ENCODE results near the gene DXO. TPM values are rescaled to one million over a fixed set of nuclear protein-coding genes. Genes with fewer than 3 reads are reported as not detected.

DXO gene
- total and polyA plus RNA-seq, 2 of the 13 experiments (the other 11 are each of a cell fraction or from before 2014, with no cell fraction given) = 18.6 to 26.2 TPM

- TF ChIP-seq ZNF318 (CRISPR knock-in tag; IDR thresholded peaks at IDR 0.05) (no peak), ARNTL (CRISPR knock-in tag; IDR thresholded peaks at IDR 0.05) (no peak), ZNF773 (CRISPR knock-in tag; IDR thresholded peaks at IDR 0.05; ENCODE audit: borderline replicate concordance) (no peak), CBX2 (IDR thresholded peaks at IDR 0.05; ENCODE audit: low read depth, low read length) (no peak), CBX2 (CRISPR knock-in tag; IDR thresholded peaks at IDR 0.05; ENCODE audit: low read depth) (no peak), ELF1 (CRISPR knock-in tag; IDR thresholded peaks at IDR 0.05) (no peak), DMAP1 (CRISPR knock-in tag; IDR thresholded peaks at IDR 0.05) (no peak), PCBP2 (optimal IDR thresholded peaks at IDR 0.05; ENCODE audit: low read depth, low read length, poor library complexity, severe bottlenecking) (peak; percentile 37), CEBPZ (IDR thresholded peaks at IDR 0.05; ENCODE audit: low read length) (no peak), DR1 (CRISPR knock-in tag; IDR thresholded peaks at IDR 0.05) (no peak), SKIL (CRISPR knock-in tag; IDR thresholded peaks at IDR 0.05; ENCODE audit: borderline replicate concordance) (peak; percentile 51), ZNF432 (CRISPR knock-in tag; IDR thresholded peaks at IDR 0.05; ENCODE audit: borderline replicate concordance) (no peak), IRF9 (CRISPR knock-in tag; IDR thresholded peaks at IDR 0.05; ENCODE audit: borderline replicate concordance) (peak; percentile 35; the same call in 1 of the 2 replicates), ATF4 (CRISPR knock-in tag; IDR thresholded peaks at IDR 0.05) (0 out of 4 replicates have a peak, but pooled peaks of 1 of the 2 experiments have one; percentile 24)
Observed at GRCh38 chr6:31948306-31948705, 23.6 kb downstream of the DXO start (continued).

Data from HepG2 (cell line).